Hepatocyte (in vitro differentiated cells): ENCODE results near the gene PHACTR3. TPM values are rescaled to one million over a fixed set of nuclear protein-coding genes. Genes with fewer than 3 reads are reported as not detected.

Source experiments
- DNase-seq: peaks from one replicate; pipeline ENCODE4 v3.0.0-alpha.2; 2016; ENCODE audit warnings: low spot score
- H2AFZ ChIP-seq: fragments of 200-600 bp; sonication (generic); 2 replicates; pipeline ENCODE4 v1.6.0; 2016; ENCODE audit warnings: antibody characterized with exemption, mild to moderate bottlenecking
- H3K27ac ChIP-seq: fragments of 200-600 bp; sonication (generic); 2 replicates; pipeline ENCODE4 v1.5.1; 2016; ENCODE audit warnings: mild to moderate bottlenecking
- H3K27me3 ChIP-seq: fragments of 200-600 bp; sonication (generic); 2 replicates; pipeline ENCODE4 v1.6.1; 2016
- H3K36me3 ChIP-seq: fragments of 200-600 bp; sonication (generic); replicated peaks from 2 replicates; pipeline ENCODE4 v1.5.1; 2016; ENCODE audit warnings: low read depth; ENCODE audit not compliant: insufficient read depth
- H3K4me1 ChIP-seq: fragments of 200-600 bp; sonication (generic); 2 replicates; pipeline ENCODE4 v1.5.1; 2016; ENCODE audit warnings: mild to moderate bottlenecking, moderate library complexity; ENCODE audit not compliant: insufficient read depth
- H3K4me2 ChIP-seq: fragments of 200-600 bp; sonication (generic); 2 replicates; pipeline ENCODE4 v1.6.0; 2016
- H3K4me3 ChIP-seq: fragments of 200-600 bp; sonication (generic); 2 replicates; pipeline ENCODE4 v1.5.1; 2016; ENCODE audit warnings: mild to moderate bottlenecking
- H3K79me2 ChIP-seq: fragments of 200-600 bp; sonication (generic); 2 replicates; pipeline ENCODE4 v1.6.0; 2017; ENCODE audit warnings: mild to moderate bottlenecking
- H3K9me2 ChIP-seq: fragments of 200-600 bp; sonication (generic); replicated peaks from 2 replicates; pipeline ENCODE4 v1.6.0; 2017; ENCODE audit warnings: mild to moderate bottlenecking; ENCODE audit not compliant: insufficient read depth
- H3K9me3 ChIP-seq: fragments of 200-600 bp; sonication (generic); 2 replicates; pipeline ENCODE4 v1.5.1; 2016; ENCODE audit warnings: low read depth, mild to moderate bottlenecking
- H4K20me1 ChIP-seq: fragments of 200-600 bp; sonication (generic); 2 replicates; pipeline ENCODE4 v1.6.0; 2016; ENCODE audit warnings: mild to moderate bottlenecking; ENCODE audit not compliant: insufficient read depth, poor library complexity, severe bottlenecking
- CTCF ChIP-seq: fragments of 200-600 bp; sonication (generic); IDR thresholded peaks from 2 replicates; pipeline ENCODE4 v1.5.1; 2016; ENCODE audit warnings: antibody characterized with exemption, mild to moderate bottlenecking; ENCODE audit not compliant: poor library complexity
- EZH2 ChIP-seq: fragments of 200-600 bp; sonication (generic); IDR thresholded peaks from 2 replicates; pipeline ENCODE4 v1.6.1; 2016; ENCODE audit warnings: antibody characterized with exemption, mild to moderate bottlenecking, borderline replicate concordance
- EZH2phosphoT487 ChIP-seq: fragments of 200-600 bp; sonication (generic); IDR thresholded peaks from one replicate; pipeline ENCODE4 v1.6.1; 2018; ENCODE audit warnings: antibody characterized with exemption, mild to moderate bottlenecking, low read depth, moderate library complexity; ENCODE audit not compliant: unreplicated experiment, severe bottlenecking
- WGBS: methylation state at CpG from one replicate; pipeline ENCODE4 v1.1.6; 2016; ENCODE audit warnings: low lambda C conversion rate; ENCODE audit errors: missing lambda C conversion rate; 5-methylcytosine and 5-hydroxymethylcytosine counted together
- polyA plus RNA-seq: library from polyadenylated mRNA; unstranded; fragments of >200 nt; fragmentation: Nextera tagmentation; extraction: Ambion mirVana; gene quantifications from 2 replicates; pipeline ENCODE4 v1.2.1, GENCODE V29; 2016
- total RNA-seq: library from RNA; depleted of rRNA; stranded (reverse); fragments of >200 nt; gene quantifications from 2 replicates; pipeline ENCODE4 v1.2.3, GENCODE V29; 2014

PHACTR3 gene
- total and polyA plus RNA-seq, 2 experiments from 2014 or later: 5.2 to 7.5 TPM

DNA sequence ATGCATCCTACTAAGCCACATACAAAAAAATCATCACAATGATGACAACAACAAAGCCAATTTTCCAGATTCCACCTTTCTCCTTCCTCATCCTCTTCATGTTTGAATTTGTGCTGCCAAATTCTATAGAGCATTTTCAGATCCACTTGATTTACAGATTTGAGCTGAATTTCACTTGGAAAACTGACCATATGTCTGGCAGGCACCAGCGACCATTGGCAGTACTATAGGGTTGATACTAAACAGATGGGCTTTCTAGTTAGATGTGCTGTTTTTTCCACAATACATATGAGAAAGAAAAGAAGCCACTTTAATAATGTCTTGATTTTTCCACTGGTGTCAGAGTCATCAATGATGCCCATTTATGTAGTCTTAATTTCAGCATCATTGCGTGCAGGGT is 127.0 kb downstream of the PHACTR3 start:
- Histone ChIP-seq H3K4me3 (no peak overlapping the region), H3K27ac (no peak overlapping the region), H2AFZ (no peak overlapping the region), H3K27me3 (no peaks in the 10 kb centered on the region), H3K36me3 (no peaks in the 10 kb centered on the region), H4K20me1 (no peaks in the 10 kb centered on the region), H3K9me3 (no peaks in the 10 kb centered on the region), H3K4me2 (no peak overlapping the region), H3K9me2 (no peaks in the 10 kb centered on the region), H3K4me1 (no peaks in the 10 kb centered on the region), H3K79me2 (no peaks in the 10 kb centered on the region)
- no peak for TF ChIP-seq EZH2
- no peak for TF ChIP-seq EZH2phosphoT487
- no peak for TF ChIP-seq CTCF
- no peak for DNase-seq
- 47% methylated on average over 2 of the region's 2 CpGs for WGBS

- Histone ChIP-seq H3K4me3 (no peak overlapping the region), H3K27me3 (no peaks in the 10 kb centered on the region), H3K9me3 (no peaks in the 10 kb centered on the region), H3K36me3 (no peaks in the 10 kb centered on the region), H3K79me2 (no peaks in the 10 kb centered on the region), H2AFZ (no peak overlapping the region), H3K4me2 (no peak overlapping the region), H3K27ac (no peak overlapping the region), H4K20me1 (no peaks in the 10 kb centered on the region), H3K9me2 (no peaks in the 10 kb centered on the region), H3K4me1 (no peaks in the 10 kb centered on the region)
- no peak for DNase-seq
- TF ChIP-seq EZH2 (no peak), EZH2phosphoT487 (no peak), CTCF (no peak)
- WGBS: 56% methylated on average over 3 of the region's 3 CpGs
Observed at GRCh38 chr20:59733351-59733750, 129.0 kb downstream of the PHACTR3 start.

DNA sequence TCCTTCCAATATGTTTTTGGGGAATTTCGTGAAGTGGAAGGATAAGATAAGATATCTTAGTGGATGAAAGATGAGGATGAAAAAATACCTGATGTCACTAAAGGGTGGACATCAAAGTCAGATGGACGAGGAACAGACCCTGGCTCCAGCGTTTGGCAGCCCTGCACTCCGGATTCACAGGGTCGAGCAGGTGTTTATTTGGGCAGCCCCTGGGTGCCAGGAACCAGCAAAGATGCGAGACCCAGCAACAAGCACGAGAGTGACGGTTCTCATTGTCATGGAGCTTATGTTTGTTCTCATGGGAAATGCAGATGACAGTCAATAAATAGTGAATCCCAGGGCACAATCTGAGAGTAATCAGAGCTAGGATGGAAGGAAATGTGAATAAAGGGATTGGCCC is 131.1 kb downstream of the PHACTR3 start:
- no peak overlapping the region for H3K4me2 ChIP-seq
- no peak for DNase-seq
- H4K20me1 ChIP-seq: no peaks in the 10 kb centered on the region
- no peak overlapping the region for H2AFZ ChIP-seq
- no peaks in the 10 kb centered on the region for H3K4me1 ChIP-seq
- H3K9me3 ChIP-seq: no peaks in the 10 kb centered on the region
- H3K27ac ChIP-seq: no peak overlapping the region
- H3K79me2 ChIP-seq: no peaks in the 10 kb centered on the region
- no peak for TF ChIP-seq CTCF
- TF ChIP-seq EZH2: no peak
- TF ChIP-seq EZH2phosphoT487: no peak
- no peaks in the 10 kb centered on the region for H3K36me3 ChIP-seq
- no peaks in the 10 kb centered on the region for H3K9me2 ChIP-seq
- H3K4me3 ChIP-seq: no peak overlapping the region
- WGBS: 61% methylated on average over 8 of the region's 8 CpGs
- H3K27me3 ChIP-seq: no peaks in the 10 kb centered on the region

DNA sequence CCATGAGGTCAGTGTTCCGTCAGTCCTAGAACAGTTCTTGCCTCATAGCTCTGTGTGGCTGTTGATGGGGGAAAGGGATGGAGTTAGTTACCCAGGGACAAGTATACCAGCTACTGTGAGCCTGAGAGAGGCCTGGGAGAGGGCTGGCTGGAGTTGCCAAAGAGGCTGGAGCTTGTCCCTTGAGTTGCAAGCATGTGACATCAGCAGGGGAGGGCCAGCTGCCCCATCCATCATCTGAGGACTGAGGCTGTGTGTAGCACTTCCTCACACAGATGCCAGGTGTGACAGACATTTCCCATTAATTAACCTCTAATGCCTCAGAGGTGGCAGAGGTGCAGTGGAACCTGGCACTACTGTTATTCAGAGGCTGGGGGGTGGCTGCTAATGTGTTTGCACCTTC is 131.6 kb downstream of the PHACTR3 start:
- Histone ChIP-seq H3K9me3 (no peaks in the 10 kb centered on the region), H3K9me2 (no peaks in the 10 kb centered on the region), H2AFZ (no peak overlapping the region), H3K4me2 (no peak overlapping the region), H3K27ac (no peak overlapping the region), H3K27me3 (no peaks in the 10 kb centered on the region), H4K20me1 (no peaks in the 10 kb centered on the region), H3K79me2 (no peaks in the 10 kb centered on the region), H3K4me1 (no peaks in the 10 kb centered on the region), H3K4me3 (no peak overlapping the region), H3K36me3 (no peaks in the 10 kb centered on the region)
- TF ChIP-seq EZH2phosphoT487 (no peak), EZH2 (no peak), CTCF (no peak)
- 75% methylated on average over 1 of the region's 1 CpG for WGBS
- no peak for DNase-seq
